ENCODE data around the gene SPINK9. TPM values are rescaled to one million over a fixed set of nuclear protein-coding genes. Genes with fewer than 3 reads are reported as not detected.

Gene SPINK9
- total and polyA plus RNA-seq, 2 of the 4 experiments (the other 2 are of a cell fraction): not detected

DNA sequence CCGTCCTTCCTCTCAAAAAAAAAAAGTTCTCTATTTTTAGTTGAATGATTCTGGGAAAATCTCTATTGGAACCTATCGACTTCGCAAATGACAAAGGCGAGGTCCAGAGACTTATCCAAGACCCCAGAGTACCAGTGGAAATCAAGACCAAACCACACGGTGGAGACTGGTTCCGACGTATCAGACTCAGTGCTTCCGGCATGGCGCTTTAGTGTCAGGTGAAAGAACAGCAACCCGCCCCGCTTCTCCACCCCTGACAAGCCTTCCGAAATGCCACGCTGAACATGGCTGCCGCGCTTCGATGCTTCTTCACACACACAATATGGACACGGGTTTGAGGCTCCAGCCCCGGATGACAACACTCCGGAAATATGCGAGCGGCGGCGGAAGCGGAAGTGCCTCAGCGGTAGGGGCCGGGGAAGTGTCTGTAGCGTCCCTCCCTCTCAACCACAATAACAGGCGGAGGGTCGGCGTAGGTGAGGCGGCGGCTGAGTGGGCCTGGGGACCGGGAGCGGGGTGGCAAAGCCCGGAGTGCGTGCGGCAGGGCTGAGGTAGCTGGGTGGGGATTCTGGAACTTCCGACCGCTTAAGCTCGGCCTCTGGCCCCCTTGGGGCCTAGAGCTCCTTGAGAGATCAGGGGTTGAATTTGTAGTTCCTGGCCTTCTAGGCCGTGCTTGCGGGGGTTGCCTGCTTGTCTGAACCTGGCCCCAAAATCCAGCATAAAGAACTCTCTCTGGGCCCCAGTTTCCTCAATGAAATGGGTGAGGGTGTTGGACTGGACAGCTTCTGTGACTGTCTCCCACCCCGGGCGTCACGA lies 48.4 kb downstream of the SPINK9 start, which contains the start of gene FBXO38:
FBXO38 (plus strand) TSS at position 395 of the 816 bp plus-strand sequence. CDS start 10,819 bp downstream, outside the sequence.
- POLR2A ChIA-PET (ENCODE audit: unreplicated experiment): no interaction called here
- Histone ChIP-seq H4K20me1 (ENCODE audit: insufficient read depth, low read length) (peaks cover 8% of the 10 kb centered on the region; the same call in 1 of the 2 replicates), H4K5ac (ENCODE audit: low read depth, low read length) (peak within 1 kb of the TSS; percentile 72), H3K9ac (ENCODE audit: low read depth, low read length) (peak within 1 kb of the TSS; percentile 83), H2BK5ac (ENCODE audit: low read depth, low read length, poor library complexity, severe bottlenecking) (peak within 1 kb of the TSS; percentile 67), H3K4me1 (ENCODE audit: control insufficient read depth, insufficient read depth, low read length) (peaks cover 7% of the 10 kb centered on the region), H3K27ac (ENCODE audit: insufficient read depth, low read length) (peak within 1 kb of the TSS; percentile 81), H3K4me2 (ENCODE audit: low read depth, low read length) (peak within 1 kb of the TSS; percentile 100), H2BK20ac (ENCODE audit: low read depth, low read length) (peak within 1 kb of the TSS; percentile 66), H4K8ac (ENCODE audit: low read depth in 2 of 2, low read length in 2 of 2) (peak within 1 kb of the TSS; percentile 83 to 91), H3K56ac (ENCODE audit: extremely low read depth, insufficient read depth, low read length) (peak within 1 kb of the TSS; percentile 93), H3K4ac (ENCODE audit: low read depth, low read length) (peak within 1 kb of the TSS; percentile 92), H3K23ac (ENCODE audit: low read depth, low read length) (peak within 1 kb of the TSS; percentile 98), H2AK9ac (replicated peaks; ENCODE audit: low read depth, low read length, poor library complexity) (peak within 1 kb of the TSS; percentile 91), H3K27me3 (ENCODE audit: control insufficient read depth, insufficient read depth, low read length) (no peaks in the 10 kb centered on the region), H3K18ac (ENCODE audit: low read depth, low read length) (peak within 1 kb of the TSS; percentile 48), H2AK5ac (ENCODE audit: low read depth, low read length) (peak within 1 kb of the TSS; percentile 92), H2AFZ (replicated peaks; ENCODE audit: low read length, poor library complexity) (peak within 1 kb of the TSS; percentile 89), H3K79me1 (ENCODE audit: low read depth in 1 of 2, low read length in 2 of 2) (peaks cover 22 to 32% of the 10 kb centered on the region in 2 experiments), H3K9me1 (ENCODE audit: insufficient read depth, low read length) (peaks cover 13% of the 10 kb centered on the region; the same call in 1 of the 2 replicates), H2BK15ac (ENCODE audit: low read depth, low read length) (peak within 1 kb of the TSS; percentile 69; the same call in 2 of the 3 replicates), H3K4me3 (ENCODE audit: insufficient read depth, low read depth, low read length) (peak within 1 kb of the TSS; percentile 70), H3K14ac (replicated peaks; ENCODE audit: low read depth, low read length) (peak within 1 kb of the TSS; percentile 95), H3K9me3 (ENCODE audit: control insufficient read depth, insufficient read depth, low read length) (no peaks in the 10 kb centered on the region), H2BK120ac (ENCODE audit: low read depth, low read length) (peak within 1 kb of the TSS; percentile 75), H4K91ac (ENCODE audit: insufficient read depth, low read depth, low read length) (peak within 1 kb of the TSS; percentile 91), H3K36me3 (ENCODE audit: control insufficient read depth, insufficient read depth, low read length) (no peaks in the 10 kb centered on the region)
- dilution Hi-C loops (cut with HindIII; ENCODE audit: low sequenced_read_pairs, unreplicated experiment) (no loop called here), intact Hi-C loops (cut with micrococcal nuclease) (loop anchor here (5.0 kb wide), 1 partner anchor 349 kb away; no protein-coding TSS in a partner anchor), in situ Hi-C loops (cut with MboI; ENCODE audit: low sequenced_read_pairs) (no loop called here)
- ATAC-seq (ENCODE audit: low read depth): peak; percentile 89
- 4% methylated on average over 9 of the region's 45 CpGs; no CpG with 5 or more reads in 1 of the 2 experiments for WGBS, 2 experiments (ENCODE audit: extremely low coverage in 2 of 2, insufficient read length in 1 of 2)
- TF ChIP-seq MXI1 (IDR thresholded peaks at IDR 0.05; ENCODE audit: borderline replicate concordance, low read depth, low read length): peak; percentile 73; the same call in 1 of the 2 replicates
- no peak for TF ChIP-seq MAFK (IDR thresholded peaks at IDR 0.05; ENCODE audit: low read depth, low read length)
- peak; percentile 61; the same call in 1 of the 2 replicates for TF ChIP-seq CEBPB (IDR thresholded peaks at IDR 0.05; ENCODE audit: low read depth, low read length)
- TF ChIP-seq, protein P1, sequence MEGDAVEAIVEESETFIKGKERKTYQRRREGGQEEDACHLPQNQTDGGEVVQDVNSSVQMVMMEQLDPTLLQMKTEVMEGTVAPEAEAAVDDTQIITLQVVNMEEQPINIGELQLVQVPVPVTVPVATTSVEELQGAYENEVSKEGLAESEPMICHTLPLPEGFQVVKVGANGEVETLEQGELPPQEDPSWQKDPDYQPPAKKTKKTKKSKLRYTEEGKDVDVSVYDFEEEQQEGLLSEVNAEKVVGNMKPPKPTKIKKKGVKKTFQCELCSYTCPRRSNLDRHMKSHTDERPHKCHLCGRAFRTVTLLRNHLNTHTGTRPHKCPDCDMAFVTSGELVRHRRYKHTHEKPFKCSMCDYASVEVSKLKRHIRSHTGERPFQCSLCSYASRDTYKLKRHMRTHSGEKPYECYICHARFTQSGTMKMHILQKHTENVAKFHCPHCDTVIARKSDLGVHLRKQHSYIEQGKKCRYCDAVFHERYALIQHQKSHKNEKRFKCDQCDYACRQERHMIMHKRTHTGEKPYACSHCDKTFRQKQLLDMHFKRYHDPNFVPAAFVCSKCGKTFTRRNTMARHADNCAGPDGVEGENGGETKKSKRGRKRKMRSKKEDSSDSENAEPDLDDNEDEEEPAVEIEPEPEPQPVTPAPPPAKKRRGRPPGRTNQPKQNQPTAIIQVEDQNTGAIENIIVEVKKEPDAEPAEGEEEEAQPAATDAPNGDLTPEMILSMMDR (conservative IDR thresholded peaks at IDR 0.05; ENCODE audit: low read depth, low read length): no peak
- no peak for TF ChIP-seq RAD21 (IDR thresholded peaks at IDR 0.05; ENCODE audit: low read length)
- TF ChIP-seq MAZ (IDR thresholded peaks at IDR 0.05; ENCODE audit: borderline replicate concordance, low read depth, low read length): peak; percentile 91; the same call in 1 of the 2 replicates
- TF ChIP-seq USF2 (IDR thresholded peaks at IDR 0.05; ENCODE audit: low read depth, low read length): peak; percentile 48; the same call in 1 of the 2 replicates
- peak; percentile 89 for TF ChIP-seq POLR2A (IDR thresholded peaks at IDR 0.05; ENCODE audit: low read depth, low read length)
- peak; percentile 95 for DNase-seq
- CTCF ChIA-PET: no interaction called here
- BruUV-seq (replicated peaks): no TSS peak
